ENCODE data around the gene ADAMTS2. TPM values are rescaled to one million over a fixed set of nuclear protein-coding genes. Genes with fewer than 3 reads are reported as not detected.

The ADAMTS2 gene
- total RNA-seq, 5 donors from 2014 or later (not counting 1 experiment from before 2014, with no cell fraction given) = 0.09 to 0.23 TPM; not detected in 3

DNA sequence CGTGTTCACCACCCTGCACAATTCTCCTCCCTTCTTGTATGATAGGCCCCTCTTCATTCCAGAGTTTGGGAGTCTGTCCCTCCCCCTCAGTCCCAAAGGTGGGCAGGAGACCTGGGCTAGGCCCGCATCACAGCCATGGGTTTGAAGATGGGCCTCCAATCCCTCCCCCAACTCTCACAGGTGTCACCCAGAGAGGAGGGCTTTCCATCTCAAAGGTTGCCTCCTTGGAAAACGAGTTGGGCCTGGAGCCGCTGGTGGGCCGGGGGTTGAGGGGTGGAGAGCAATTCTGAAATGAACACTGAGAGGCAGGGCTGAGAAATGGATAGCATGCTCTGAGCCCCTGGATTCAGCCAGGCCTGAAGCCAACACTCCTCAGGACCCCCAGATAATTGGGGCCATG, 6.2 kb downstream of the ADAMTS2 start:
- H3K36me3 ChIP-seq (ENCODE audit: control insufficient read depth in 2 of 2, extremely low read depth in 1 of 2, insufficient read depth in 1 of 2, low read length in 1 of 2) = no peaks in the 10 kb centered on the region
- ChIA-PET POLR2A (no interaction called here), CTCF (no interaction called here)
- Mint-ChIP-seq H3K9me3 (no peaks in the 10 kb centered on the region), H3K4me1 (peaks cover 7 to 10% (median 9%) of the 10 kb centered on the region in 3 donors), H3K27ac (no peak overlapping the region), H3K36me3 (no peaks in the 10 kb centered on the region), H3K27me3 (peaks cover 30 to 35% of the 10 kb centered on the region in 2 donors), H3K4me3 (no peak overlapping the region)
- ATAC-seq (replicated peaks in 1 of 4) (no peak), DNase-seq (no peak)
- H3K27ac ChIP-seq (ENCODE audit: low read length) = no peak overlapping the region
- H3K4me3 ChIP-seq (ENCODE audit: control insufficient read depth in 1 of 2, extremely low read depth in 1 of 2, low read length in 1 of 2) = no peak overlapping the region
- no peaks in the 10 kb centered on the region for H3K9me3 ChIP-seq
- H3K4me1 ChIP-seq (ENCODE audit: control insufficient read depth in 1 of 2, extremely low read depth in 1 of 2, insufficient read depth in 2 of 2, low read length in 2 of 2) = peaks cover 0 to 7% of the 10 kb centered on the region in 2 experiments
- WGBS (ENCODE audit: insufficient coverage) = 90% methylated on average over 4 of the region's 5 CpGs
- H3K27me3 ChIP-seq (replicated peaks in 1 of 2; ENCODE audit: control insufficient read depth in 2 of 2, extremely low read depth in 1 of 2, insufficient read depth in 2 of 2, low read length in 1 of 2) = peaks cover 2 to 51% of the 10 kb centered on the region in 2 experiments

- no peak overlapping the region for H3K4me3 ChIP-seq (ENCODE audit: control insufficient read depth in 1 of 2, extremely low read depth in 1 of 2, low read length in 1 of 2)
- ATAC-seq (replicated peaks in 1 of 4) (no peak), DNase-seq (no peak)
- H3K4me1 ChIP-seq (ENCODE audit: control insufficient read depth in 1 of 2, extremely low read depth in 1 of 2, insufficient read depth in 2 of 2, low read length in 2 of 2) = no peaks in the 10 kb centered on the region
- no peak overlapping the region for H3K4me3 Mint-ChIP-seq
- no peaks in the 10 kb centered on the region for H3K36me3 ChIP-seq (ENCODE audit: control insufficient read depth in 2 of 2, extremely low read depth in 1 of 2, insufficient read depth in 1 of 2, low read length in 1 of 2)
- H3K36me3 Mint-ChIP-seq = no peaks in the 10 kb centered on the region
- WGBS (ENCODE audit: insufficient coverage) = 87% methylated on average over 20 of the region's 23 CpGs
- no peaks in the 10 kb centered on the region for H3K9me3 Mint-ChIP-seq
- peaks cover 2 to 41% of the 10 kb centered on the region in 2 experiments for H3K27me3 ChIP-seq (replicated peaks in 1 of 2; ENCODE audit: control insufficient read depth in 2 of 2, extremely low read depth in 1 of 2, insufficient read depth in 2 of 2, low read length in 1 of 2)
- no peak overlapping the region for H3K27ac Mint-ChIP-seq
- no peak overlapping the region for H3K27ac ChIP-seq (ENCODE audit: low read length)
- H3K9me3 ChIP-seq = no peaks in the 10 kb centered on the region
- ChIA-PET POLR2A (no interaction called here), CTCF (no interaction called here)
- H3K4me1 Mint-ChIP-seq = peaks cover 3 to 4% (median 4%) of the 10 kb centered on the region in 3 donors
- peaks cover 24 to 30% of the 10 kb centered on the region in 2 donors for H3K27me3 Mint-ChIP-seq
Measured at GRCh38 chr5:179337796-179338676, 7.2 kb downstream of the ADAMTS2 start.

DNA sequence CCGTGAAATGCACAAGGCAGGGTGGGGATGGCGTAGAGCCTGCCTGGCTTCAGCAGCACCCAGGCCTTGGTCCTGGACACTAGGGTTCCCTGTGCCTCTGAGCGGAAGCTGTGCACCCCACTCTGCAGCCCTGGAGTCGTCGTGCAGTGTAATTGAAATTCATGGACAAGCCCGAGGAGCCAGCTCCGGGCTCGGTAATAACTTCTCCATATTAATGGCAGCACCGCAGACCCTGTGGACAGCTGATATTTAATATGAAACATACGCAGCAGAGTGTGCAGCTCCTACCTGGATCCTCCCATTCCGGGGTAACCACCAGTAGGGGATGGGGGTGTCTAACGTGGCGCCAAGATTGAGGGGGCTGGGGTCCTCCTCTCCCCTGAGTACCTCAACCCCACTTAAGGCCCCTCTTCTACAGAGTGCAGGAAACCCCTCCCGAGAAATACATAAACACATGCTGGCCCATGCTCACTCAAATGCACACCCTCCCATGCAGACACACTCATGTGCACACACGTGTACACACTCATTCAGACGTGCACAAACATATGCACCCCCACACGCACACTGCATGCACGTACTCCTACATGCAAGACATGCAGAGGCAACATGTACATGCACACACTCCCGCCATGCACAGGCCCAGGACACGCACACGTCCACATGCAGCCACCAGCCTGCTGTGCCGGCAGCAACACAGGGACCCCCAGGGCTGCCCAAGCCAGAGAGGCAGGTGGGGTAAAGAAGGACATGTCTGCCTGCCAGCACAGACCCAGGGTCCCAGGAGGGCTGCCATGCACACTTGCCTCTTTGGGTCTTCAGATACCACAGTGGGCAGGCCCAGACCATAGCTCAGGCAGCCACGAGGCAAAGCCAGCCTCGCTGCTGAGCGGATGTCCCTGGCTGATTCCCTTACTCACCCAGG, 8.1 kb downstream of the ADAMTS2 start:
- Histone ChIP-seq H3K4me3 (ENCODE audit: control insufficient read depth in 1 of 2, extremely low read depth in 1 of 2, low read length in 1 of 2) (no peak overlapping the region), H3K27ac (ENCODE audit: low read length) (no peak overlapping the region), H3K4me1 (ENCODE audit: control insufficient read depth in 1 of 2, extremely low read depth in 1 of 2, insufficient read depth in 2 of 2, low read length in 2 of 2) (no peaks in the 10 kb centered on the region), H3K36me3 (ENCODE audit: control insufficient read depth in 2 of 2, extremely low read depth in 1 of 2, insufficient read depth in 1 of 2, low read length in 1 of 2) (no peaks in the 10 kb centered on the region), H3K27me3 (replicated peaks in 1 of 2; ENCODE audit: control insufficient read depth in 2 of 2, extremely low read depth in 1 of 2, insufficient read depth in 2 of 2, low read length in 1 of 2) (peaks cover 2 to 34% of the 10 kb centered on the region in 2 experiments), H3K9me3 (no peaks in the 10 kb centered on the region)
- Mint-ChIP-seq H3K27me3 (peaks cover 15 to 21% of the 10 kb centered on the region in 2 donors), H3K4me3 (no peak overlapping the region), H3K36me3 (no peaks in the 10 kb centered on the region), H3K4me1 (no peaks in the 10 kb centered on the region), H3K9me3 (no peaks in the 10 kb centered on the region), H3K27ac (no peak overlapping the region)
- ChIA-PET CTCF (no interaction called here), POLR2A (no interaction called here)
- no peak for ATAC-seq (replicated peaks in 1 of 4)
- no peak for DNase-seq
- 90% methylated on average over 16 of the region's 25 CpGs for WGBS (ENCODE audit: insufficient coverage)

DNA sequence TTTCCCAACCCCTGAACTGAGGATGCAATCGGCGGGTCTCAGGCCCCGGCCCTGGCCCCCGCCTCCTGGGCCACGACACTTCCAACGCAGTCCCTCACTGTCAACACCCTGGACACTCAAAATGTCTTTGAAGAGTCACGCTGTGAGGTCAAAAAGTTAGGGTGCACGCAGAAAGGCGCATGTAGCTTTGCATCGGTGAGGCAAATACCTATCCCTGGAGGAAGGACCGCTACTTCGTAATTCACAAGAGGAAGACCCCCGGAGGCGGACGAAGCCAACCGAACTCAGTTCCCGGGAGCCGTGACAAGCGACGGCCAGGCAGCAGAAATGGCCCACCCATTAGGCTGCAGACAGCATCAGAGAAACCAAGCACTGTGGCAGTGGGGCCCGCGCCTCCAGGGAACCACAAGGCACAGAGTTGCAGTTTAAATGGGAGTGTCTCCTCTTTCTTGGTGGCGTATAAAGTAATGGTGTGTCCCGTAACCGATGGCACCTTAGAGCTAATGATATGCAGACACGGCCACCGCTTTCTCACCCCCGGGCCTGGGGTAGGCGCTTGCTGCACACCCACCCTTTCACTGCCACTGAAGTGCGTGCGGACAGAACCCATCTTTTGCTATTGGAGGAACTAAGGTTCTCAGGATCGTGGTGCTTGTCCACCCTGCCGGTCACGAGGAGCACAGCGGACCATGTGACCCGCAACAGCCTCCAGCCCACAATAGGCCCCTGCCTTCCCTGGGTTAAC, 9.0 kb downstream of the ADAMTS2 start:
- Histone ChIP-seq H3K4me1 (ENCODE audit: control insufficient read depth in 1 of 2, extremely low read depth in 1 of 2, insufficient read depth in 2 of 2, low read length in 2 of 2) (no peaks in the 10 kb centered on the region), H3K4me3 (ENCODE audit: control insufficient read depth in 1 of 2, extremely low read depth in 1 of 2, low read length in 1 of 2) (no peak overlapping the region), H3K36me3 (ENCODE audit: control insufficient read depth in 2 of 2, extremely low read depth in 1 of 2, insufficient read depth in 1 of 2, low read length in 1 of 2) (no peaks in the 10 kb centered on the region), H3K27ac (ENCODE audit: low read length) (no peak overlapping the region), H3K27me3 (replicated peaks in 1 of 2; ENCODE audit: control insufficient read depth in 2 of 2, extremely low read depth in 1 of 2, insufficient read depth in 2 of 2, low read length in 1 of 2) (peaks cover 2 to 28% of the 10 kb centered on the region in 2 experiments), H3K9me3 (no peaks in the 10 kb centered on the region)
- 83% methylated on average over 31 of the region's 36 CpGs for WGBS (ENCODE audit: insufficient coverage)
- no peaks in the 10 kb centered on the region for H3K9me3 Mint-ChIP-seq
- DNase-seq (no peak), ATAC-seq (replicated peaks in 1 of 4) (no peak)
- H3K4me3 Mint-ChIP-seq = no peak overlapping the region
- no peaks in the 10 kb centered on the region for H3K4me1 Mint-ChIP-seq
- CTCF ChIA-PET = no interaction called here
- POLR2A ChIA-PET = no interaction called here
- no peaks in the 10 kb centered on the region for H3K36me3 Mint-ChIP-seq
- peaks cover 9 to 16% of the 10 kb centered on the region in 2 donors for H3K27me3 Mint-ChIP-seq
- no peak overlapping the region for H3K27ac Mint-ChIP-seq

DNA sequence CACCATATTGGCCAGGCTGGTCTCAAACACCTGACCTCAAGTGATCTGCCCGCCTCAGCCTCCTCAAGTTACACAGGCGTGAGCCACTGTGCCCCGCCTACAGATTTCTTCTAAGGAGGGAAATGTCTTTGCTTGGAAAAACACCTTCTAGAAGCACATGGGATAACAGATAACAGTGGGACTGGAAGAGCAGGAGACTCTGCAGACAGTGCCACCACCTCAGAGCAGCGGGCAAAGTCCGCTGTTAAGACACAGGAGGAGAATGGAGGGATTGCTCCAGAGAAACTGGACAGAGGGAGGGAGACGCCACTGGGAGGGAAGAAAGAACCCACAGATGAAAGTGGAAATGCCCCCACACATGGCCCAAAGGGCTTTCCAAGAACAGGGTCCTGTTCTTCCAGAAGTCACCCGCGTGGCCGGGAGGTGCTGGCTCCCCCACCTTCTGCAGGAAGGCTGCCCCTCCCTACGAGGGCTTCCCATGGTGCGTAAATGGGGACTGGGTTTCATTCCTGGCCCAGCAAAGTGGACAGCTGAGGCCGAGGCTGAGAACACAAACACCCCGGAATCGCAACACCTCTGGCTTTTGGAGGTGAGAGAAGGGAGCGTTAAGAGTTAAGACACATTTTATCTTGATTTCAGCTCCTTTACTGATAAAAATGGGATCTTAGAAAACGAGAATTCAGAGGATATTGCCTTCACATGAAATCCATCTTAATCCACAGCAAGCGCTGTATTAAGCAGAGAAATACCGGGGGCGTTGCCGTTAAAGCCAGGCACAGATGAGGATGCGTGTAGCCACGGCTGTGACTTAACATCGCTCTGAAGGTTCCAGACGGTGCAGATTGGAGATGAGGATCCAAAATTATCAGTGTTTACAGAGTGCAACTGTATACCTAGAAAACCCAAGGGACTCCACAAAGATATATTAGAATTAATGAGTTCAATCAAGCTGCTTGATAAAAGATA, 11.2 kb downstream of the ADAMTS2 start:
- no peaks in the 10 kb centered on the region for H3K36me3 Mint-ChIP-seq
- H3K4me3 Mint-ChIP-seq = no peak overlapping the region
- ChIA-PET POLR2A (interaction anchor here in 1 of 2 donors (0.6 kb wide), 1 partner anchor 33 kb away, joined by 3 read pairs; no protein-coding TSS in a partner anchor), CTCF (no interaction called here)
- DNase-seq = no peak
- H3K4me1 ChIP-seq (ENCODE audit: control insufficient read depth in 1 of 2, extremely low read depth in 1 of 2, insufficient read depth in 2 of 2, low read length in 2 of 2) = no peaks in the 10 kb centered on the region
- H3K4me3 ChIP-seq (ENCODE audit: control insufficient read depth in 1 of 2, extremely low read depth in 1 of 2, low read length in 1 of 2) = no peak overlapping the region
- no peak overlapping the region for H3K27ac ChIP-seq (ENCODE audit: low read length)
- peaks cover 2 to 21% of the 10 kb centered on the region in 2 experiments for H3K27me3 ChIP-seq (replicated peaks in 1 of 2; ENCODE audit: control insufficient read depth in 2 of 2, extremely low read depth in 1 of 2, insufficient read depth in 2 of 2, low read length in 1 of 2)
- H3K9me3 Mint-ChIP-seq = no peaks in the 10 kb centered on the region
- H3K4me1 Mint-ChIP-seq = no peaks in the 10 kb centered on the region
- no peak overlapping the region for H3K27ac Mint-ChIP-seq
- no peak for ATAC-seq (replicated peaks in 1 of 4)
- H3K36me3 ChIP-seq (ENCODE audit: control insufficient read depth in 2 of 2, extremely low read depth in 1 of 2, insufficient read depth in 1 of 2, low read length in 1 of 2) = no peaks in the 10 kb centered on the region
- no peaks in the 10 kb centered on the region for H3K9me3 ChIP-seq
- peaks cover 11% of the 10 kb centered on the region in 2 donors for H3K27me3 Mint-ChIP-seq
- WGBS (ENCODE audit: insufficient coverage) = 97% methylated on average over 5 of the region's 24 CpGs

Measured in T-cell (primary cell).